NOMO-1 (cell line): ENCODE data around the gene CAGE1.

ENCODE experiments used
- DNase-seq, 2 experiments: peaks; one replicate each; lab custom pipeline; 2025; ENCODE audit not compliant: unreplicated experiment in 2 of 2; lab: John Stamatoyannopoulos, UW

The CAGE1 gene

DNA sequence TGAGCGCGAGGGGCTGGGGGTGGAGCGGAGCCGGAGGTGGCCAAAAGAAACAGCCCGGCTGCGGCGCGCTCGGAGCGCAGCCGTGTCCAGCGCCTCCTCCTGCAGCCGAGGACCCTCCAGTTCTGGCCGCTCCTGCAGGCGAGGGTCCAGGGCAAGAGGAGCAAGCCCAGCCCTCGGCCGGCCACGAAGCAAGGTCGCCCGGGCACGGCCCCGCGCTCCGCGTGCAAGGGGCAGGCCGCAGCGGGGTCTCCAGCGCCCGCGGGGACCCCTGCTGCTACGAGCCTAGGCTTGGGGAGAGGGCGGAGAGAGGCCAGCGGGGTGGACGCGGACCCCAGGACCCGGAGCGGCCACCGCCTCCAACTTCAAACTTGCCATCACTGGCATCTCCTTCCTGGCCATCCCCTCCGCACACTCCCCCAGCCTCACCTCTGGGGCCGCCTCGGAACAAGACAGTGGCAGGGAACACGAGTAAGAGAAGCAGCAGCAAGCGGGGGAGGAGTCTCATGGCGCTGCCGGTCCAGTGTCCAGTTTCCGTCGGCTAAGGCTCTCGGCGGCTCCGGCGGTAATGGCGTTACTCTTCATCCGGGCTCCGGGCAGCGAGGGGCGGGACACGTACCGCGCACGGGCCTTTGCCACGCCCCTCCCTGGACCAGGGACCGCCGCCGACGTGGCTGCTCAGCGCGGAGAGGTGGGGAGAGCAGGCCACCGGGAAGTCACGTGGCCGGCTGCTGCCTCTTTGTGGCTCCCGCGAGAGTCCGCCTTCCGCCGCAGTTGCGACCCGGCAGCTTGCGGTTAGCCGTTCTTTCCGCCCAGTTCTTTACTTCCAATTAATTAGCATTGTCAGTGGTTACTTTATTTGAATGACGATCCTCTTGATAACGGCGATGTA lies 76.7 kb downstream of the CAGE1 start, which contains the start of gene SSR1:
Gene SSR1 (minus strand): TSS at position 584 of the 889 bp plus-strand sequence. CDS start 79 bp downstream, at position 505.
- DNase-seq, result peak; percentile 99

DNA sequence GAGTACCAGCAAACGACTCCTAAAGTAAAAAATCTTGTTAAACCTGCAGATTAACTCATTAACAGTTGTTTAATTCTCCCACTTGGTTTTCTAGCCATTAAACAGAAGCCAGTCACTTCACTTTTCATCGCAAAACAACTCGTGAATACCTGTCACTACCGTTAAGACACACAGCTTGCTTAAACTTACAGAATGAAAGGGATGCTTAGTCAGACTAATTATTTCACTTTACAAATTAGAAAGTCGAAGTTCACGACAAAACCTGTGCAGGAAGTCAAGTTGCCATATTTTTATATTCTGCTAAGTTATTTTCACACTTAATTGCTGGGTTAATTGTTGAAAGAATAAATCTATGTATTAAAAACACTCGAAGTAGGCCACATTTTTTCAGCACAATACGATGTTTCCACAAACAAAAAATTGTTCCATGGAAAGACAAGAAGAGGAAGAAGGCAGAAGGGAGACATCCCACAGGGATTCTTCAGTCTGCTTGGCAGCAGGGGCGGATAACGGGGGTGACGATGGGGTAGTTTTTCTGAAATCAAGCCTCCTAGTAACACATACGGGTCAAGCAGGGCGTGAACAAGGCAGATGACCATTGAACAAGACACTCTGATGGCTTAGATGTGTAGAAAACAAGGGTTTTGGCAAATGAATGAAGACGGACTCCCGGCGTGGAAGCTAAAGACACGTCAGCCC lies 77.5 kb downstream of the CAGE1 start:
- DNase-seq, result peak in 1 of 2 experiments; percentile 22

DNA sequence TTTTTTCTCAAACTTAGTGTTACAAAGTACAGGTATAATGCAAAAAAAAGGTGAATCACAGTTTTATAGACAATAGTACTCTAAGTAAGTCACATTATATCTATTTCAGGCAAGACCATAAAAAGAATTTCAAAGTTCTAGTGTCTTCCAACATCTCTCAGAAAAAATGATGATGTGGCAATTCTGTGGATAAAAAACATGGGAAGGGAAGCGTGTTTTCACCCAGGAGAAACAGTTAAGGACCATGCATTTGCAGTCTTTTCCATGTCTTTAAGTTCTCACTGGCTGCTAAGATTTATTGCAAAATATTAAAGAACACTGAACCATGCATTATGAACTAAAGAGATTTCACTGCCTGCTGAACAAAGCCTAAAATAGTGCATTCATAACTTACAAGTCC lies 78.4 kb downstream of the CAGE1 start:
- no peak for DNase-seq

DNA sequence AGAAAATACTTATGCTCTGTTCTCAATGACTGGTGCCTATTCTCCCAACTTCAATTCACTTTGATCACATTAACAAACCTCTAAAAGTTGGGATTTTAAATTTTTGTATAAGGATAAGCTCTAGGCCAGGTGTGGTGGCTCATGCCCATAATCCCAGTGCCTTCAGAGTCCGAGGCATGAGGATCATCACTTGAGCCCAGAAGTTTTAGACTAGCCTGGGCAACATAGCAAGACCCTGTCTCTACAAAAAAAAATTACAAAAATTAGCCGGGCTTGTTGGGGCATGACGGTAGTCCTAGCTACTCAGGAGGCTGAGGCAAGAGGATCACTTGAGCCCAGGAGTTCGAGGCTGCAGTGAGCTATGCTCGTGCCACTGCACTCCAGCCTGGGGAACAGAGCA lies 80.5 kb downstream of the CAGE1 start:
- no peak for DNase-seq

DNA sequence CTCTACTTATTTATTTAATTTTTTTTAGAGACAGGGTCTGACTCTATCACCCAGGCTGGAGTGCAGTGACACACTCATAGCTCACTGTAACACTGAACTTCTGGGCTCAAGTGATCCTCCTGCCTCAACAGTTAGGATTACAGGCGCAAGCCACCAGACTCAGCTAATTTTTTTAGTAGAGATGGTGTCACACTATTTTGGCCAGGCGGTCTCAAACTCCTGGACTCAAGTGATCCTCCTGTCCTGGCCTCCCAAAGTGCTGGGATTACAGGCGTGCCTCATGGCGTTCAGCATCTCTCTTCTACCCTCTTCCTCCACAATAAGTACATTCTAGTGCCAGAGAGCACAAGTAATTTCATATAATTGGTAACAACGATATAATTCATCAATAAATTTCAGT lies 82.0 kb downstream of the CAGE1 start:
- no peak for DNase-seq

DNA sequence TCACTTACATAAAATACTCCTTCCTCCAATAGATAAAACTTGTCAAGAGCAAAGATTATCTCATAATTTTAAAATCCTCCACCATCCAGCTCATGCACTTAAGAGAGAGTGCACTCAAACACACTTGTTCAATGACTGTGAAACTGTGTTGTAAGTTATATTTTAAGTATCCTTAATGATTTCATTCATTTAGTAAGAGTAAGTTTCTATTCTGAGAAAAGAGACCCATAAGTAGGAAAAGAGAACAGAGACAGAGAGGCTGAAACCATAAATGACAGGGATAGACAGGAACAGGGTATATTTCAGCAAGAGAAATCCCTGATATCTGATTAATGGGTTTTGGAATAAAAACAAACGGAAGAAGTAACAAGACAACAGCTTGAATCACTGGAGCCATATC lies 84.7 kb downstream of the CAGE1 start:
- no peak for DNase-seq

DNA sequence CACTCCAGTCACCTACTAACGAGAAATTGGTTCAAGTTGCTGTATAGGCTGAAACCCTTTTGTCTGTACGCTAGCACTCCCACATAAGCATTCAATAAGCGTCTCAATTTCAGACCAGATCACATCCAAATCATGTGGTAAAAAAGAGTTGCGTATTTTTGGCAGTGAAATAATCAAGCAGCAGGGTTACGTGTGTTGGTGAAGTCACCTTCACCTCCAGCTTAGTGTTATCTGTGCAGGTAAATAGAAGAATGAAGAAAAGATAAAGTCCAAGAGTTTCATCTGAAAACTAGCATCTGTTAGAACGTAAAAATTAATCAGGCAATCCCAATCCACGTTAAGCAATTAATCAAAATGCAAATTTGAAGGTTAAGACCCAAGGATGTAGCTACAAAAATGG lies 87.8 kb downstream of the CAGE1 start:
- no peak for DNase-seq

DNA sequence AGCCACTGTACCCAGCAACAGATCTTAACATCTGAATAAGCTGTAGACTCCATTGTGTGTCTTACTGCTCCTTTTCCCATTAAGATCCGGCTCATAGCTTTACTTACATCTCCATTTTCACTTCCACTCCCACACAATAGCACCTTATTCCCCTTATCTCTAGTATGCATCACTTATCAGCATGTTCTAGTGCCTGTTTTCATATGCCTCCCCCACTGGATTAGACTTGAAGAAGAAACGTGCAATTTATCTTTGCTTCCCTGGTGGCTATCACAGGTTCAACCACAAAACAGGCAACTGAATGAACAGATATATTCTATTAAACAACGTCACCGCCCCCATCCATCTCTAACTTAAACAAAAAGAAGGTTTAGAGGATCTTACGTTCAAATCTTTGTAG lies 88.6 kb downstream of the CAGE1 start:
- no peak for DNase-seq

DNA sequence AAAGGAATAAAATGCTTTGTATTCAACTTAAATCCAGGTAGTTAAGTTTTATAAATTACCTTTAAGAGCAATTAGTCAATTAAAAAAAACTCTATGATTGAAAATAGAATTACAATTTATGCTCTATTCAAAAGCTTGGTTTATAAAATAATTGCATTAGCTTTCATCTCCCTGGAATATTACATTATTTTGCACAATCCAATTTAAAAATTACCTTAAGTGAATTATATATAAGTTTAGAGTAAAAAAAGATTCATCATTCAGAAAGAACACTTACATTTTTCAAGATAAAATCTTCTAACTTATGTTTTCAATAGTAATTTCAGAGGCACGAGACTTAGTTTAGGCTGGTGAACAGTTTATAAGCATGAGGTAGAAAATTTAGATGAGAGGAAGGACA lies 91.4 kb downstream of the CAGE1 start:
- DNase-seq, result no peak

DNA sequence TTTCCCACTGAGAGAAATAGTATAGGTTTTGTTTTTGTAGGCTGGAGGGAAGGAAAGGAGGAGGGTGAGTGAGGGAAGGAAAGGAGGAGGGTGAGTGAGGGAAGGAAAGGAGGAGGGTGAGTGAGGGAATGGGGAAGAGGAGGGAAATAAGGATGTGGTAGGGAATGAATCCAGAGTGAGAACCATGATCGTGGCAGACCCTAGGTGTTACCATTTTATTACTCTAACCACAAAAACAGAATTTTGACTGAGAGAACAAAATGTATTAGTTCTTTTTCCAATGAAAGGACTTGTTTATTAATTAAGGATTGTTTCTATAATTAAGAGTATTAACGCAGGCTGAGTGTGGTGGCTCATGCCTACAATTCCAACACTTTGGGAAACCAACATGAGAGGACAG lies 92.9 kb downstream of the CAGE1 start:
- DNase-seq, result no peak

DNA sequence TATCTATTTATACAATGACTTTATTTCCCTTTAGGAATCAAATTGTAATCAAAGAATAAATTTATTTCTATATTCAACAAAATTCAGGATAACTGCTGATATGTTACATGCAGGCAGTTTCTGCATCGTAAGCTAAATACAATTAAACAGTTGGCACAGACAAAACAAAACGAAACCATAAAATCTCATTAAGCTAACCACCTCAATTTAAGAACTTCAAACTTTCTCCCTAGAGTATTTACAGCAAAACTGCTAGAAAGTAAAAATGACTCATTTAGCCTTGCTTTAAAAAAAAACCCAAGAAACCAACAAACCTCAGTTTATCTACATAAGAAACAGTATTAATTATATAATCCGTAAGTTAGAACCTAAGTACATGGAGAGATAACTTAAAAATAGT lies 93.6 kb downstream of the CAGE1 start:
- no peak for DNase-seq

DNA sequence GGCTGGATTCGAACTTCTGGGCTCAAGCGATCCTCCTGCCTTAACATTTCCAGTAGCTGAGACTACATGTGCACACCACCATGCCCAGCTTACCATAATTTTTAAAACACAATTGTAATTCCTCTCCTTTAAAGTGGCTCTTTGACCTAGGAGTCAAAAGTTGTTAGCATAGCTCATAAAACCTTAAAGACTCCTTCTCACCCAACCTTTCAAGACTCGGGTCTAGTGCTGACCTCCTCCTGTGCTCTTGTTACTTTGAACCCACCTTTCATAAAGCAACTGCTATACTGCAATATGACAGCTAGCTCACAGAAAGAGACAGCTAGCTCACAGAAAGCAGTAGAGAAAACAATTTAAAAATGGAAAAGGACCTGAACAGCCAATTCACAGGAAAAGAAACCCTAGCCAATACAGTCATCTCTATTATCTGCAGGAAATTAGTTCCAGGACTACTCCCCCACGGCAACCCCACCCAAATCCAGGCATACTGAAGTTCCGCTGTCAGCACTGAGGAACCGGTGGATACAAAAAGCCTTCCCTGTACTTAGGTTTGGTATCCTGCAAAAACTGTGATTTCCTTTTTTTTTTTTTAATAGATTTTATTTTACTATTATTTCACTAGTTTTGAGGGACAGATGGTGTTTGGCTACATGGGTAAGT lies 96.8 kb downstream of the CAGE1 start:
- no peak for DNase-seq

DNA sequence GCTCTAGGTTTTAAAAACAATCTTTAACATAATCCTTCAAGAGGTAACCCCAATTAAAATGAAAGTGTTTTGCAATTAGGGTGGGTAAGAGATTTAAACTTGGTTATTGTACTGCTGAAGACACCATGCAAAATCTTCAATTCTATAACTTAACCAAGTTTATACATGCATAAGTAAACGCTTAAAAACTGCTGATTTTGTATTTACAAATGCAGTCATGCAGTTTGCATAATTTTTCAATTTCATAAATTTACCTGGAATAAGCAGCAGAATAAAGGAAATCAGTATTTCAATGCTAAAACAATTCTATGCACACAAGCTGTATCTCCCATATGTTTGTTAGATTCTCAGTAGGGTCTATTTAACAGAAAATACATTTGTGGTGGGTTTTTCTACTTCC lies 99.5 kb downstream of the CAGE1 start:
- no peak for DNase-seq

DNA sequence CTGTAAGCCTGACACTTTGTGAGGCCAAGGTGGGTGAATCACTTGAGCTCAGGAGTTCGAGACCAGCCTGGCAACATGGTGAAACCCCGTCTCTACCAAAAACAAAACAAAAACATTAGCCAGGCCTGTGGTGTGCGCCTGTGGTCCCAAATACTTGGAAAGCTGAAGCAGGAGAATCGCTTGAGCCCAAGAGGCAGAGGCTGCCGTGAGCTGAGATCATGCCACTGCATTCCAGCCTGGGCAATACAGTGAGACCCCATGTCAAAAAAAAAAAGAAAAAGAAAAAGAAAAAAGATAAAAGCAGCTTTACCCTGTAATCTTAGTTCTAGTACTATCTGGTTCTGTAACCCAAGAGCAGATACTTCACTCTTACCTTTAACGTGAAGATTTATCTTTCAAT lies 104.1 kb downstream of the CAGE1 start:
- DNase-seq, result no peak

DNA sequence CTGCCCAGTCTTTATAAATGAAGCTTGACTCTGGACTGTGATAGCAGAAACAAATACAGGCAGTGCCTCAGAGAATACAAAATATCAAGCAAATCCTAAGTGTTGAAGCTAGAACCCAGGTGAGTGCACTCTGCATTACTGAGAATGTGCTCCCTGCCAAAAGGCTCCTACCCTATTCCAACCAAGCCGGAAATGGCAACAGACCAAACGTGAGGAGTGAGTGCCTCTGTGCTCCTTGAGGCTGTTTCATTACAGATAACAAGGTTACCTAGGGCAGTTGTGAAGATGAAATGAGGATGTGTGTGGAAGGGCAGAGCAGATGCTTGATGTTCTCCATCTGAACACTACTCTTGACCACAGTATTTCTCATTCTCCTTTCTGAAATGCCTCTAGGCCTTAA lies 105.9 kb downstream of the CAGE1 start:
- DNase-seq, result no peak

DNA sequence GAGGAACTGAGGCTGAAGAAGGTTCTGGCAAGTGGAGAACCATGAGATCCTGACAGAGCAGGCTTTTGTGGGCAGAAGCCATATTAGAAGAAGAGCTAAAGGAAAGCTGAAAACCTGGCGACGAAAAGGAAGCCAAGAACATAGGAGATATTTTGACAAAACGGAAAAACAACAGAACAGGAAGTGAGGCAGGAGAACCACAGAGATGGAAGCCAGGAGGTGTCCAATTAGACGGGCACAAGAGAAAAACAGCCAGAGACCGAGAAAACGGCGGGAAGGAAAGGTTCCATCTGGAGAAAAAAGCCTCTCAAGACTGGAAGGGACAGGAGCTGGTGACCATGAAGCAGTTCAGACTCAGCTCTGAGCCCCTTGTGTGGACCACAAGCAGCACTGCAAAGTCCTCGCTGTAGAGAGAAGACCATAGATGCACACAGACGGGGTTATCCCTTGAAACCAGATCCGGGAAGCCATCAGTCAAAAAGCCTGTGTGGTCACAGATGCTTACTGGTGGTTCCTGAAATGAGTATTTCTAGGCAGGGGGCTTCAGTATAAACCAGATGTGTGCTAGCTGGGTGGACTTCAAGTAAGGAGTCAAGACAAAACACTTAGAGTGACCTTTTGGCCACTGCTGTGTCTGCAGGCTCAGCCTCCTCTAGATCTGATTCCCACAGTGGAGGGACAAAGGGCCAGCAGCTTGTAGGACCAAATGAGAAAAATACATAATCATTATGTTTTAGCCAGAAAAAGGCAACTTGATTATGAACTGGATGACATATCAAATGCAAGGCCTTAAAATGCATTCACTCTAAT lies 107.2 kb downstream of the CAGE1 start:
- peak; percentile 20 to 32 for DNase-seq
